Endothelial cell (in vitro differentiated cells): ENCODE data around the gene RASAL3. TPM values are rescaled to one million over a fixed set of nuclear protein-coding genes. Genes with fewer than 3 reads are reported as not detected.

Experiments
- DNase-seq: peaks from one replicate; pipeline ENCODE4 v3.0.0; 2021; ENCODE audit warnings: low spot score
- H3K27ac Mint-ChIP-seq: one replicate; pipeline ENCODE4 v1.8.0; 2021; ENCODE audit warnings: mixed read lengths, inconsistent platforms; ENCODE audit not compliant: unreplicated experiment
- H3K27me3 Mint-ChIP-seq: one replicate; pipeline ENCODE4 v1.8.0; 2021; ENCODE audit warnings: mild to moderate bottlenecking, moderate library complexity, mixed read lengths, inconsistent platforms; ENCODE audit not compliant: unreplicated experiment
- H3K36me3 Mint-ChIP-seq: one replicate; pipeline ENCODE4 v1.8.0; 2021; ENCODE audit warnings: mild to moderate bottlenecking, low read depth, mixed read lengths, inconsistent platforms; ENCODE audit not compliant: unreplicated experiment
- H3K4me1 Mint-ChIP-seq: one replicate; pipeline ENCODE4 v1.8.0; 2021; ENCODE audit warnings: mild to moderate bottlenecking, mixed read lengths, inconsistent platforms; ENCODE audit not compliant: unreplicated experiment
- H3K4me3 Mint-ChIP-seq: one replicate; pipeline ENCODE4 v1.8.0; 2021; ENCODE audit warnings: mild to moderate bottlenecking, mixed read lengths, inconsistent platforms; ENCODE audit not compliant: unreplicated experiment
- H3K9me3 Mint-ChIP-seq: one replicate; pipeline ENCODE4 v1.8.0; 2021; ENCODE audit warnings: mixed read lengths, inconsistent platforms; ENCODE audit not compliant: unreplicated experiment
- total RNA-seq: library from RNA; stranded (reverse); fragmentation: NEBNext Ultra II Directional; extraction: Animal tissue kit (Norgen Biotek cat#: 25700); gene quantifications from one replicate; pipeline ENCODE4 v1.2.1, GENCODE V29; 2021; ENCODE audit not compliant: unreplicated experiment
- TF ChIP-seq, protein P1 (sequence below): fragments of 200-600 bp; sonication (generic); IDR thresholded peaks from one replicate; pipeline ENCODE4 v1.5.0; 2021; ENCODE audit warnings: antibody characterized with exemption; ENCODE audit not compliant: unreplicated experiment

Gene RASAL3
- total RNA-seq, 1 donor from 2014 or later = 1.5 TPM

DNA sequence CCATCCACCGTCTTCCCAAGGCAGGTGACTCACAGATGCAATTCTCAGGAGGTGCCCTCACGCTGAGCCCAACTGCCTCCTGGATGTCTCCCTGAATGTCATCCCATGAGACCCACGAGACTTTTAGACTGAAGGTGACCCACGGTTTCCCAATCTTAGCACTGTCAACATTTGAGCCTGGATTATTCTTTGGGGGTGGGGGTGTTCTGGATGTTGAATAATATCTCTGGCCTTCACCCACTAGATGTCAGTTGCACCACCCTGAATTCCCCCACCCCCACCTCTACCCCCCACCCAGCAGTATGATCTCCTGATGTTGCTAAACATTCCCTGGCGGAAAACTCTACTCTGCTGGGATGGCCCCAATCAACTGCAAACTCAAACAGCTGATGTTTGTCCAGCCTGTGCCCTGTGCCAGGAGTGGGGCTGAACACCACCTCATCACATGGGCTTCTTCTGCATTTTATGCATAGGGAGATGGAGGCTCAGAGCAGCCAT is 41.8 kb upstream of the RASAL3 start:
- H3K9me3 Mint-ChIP-seq = peaks cover 44% of the 10 kb centered on the region

DNA sequence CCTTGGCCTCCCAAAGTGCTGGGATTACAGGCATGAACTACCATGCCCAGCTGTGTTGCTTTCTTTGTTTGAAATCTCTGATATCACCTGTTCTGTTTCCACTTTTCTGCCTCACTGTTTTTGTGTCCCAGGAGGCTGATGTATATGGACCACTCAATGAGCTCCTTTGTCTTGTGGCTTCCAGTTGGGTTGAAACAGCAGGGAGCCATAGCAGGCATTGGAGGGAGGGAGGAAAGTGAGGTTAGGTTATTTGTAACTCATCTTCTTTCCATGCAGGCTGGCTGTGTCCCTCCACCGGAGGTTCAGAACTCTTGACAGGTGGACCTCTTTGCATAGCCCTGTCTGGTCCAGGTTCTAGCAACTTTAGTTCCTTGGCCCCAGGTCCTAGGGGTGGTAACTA is 37.9 kb upstream of the RASAL3 start:
- peaks cover 19% of the 10 kb centered on the region for H3K36me3 Mint-ChIP-seq
- DNase-seq = no peak
- TF ChIP-seq, protein P1, sequence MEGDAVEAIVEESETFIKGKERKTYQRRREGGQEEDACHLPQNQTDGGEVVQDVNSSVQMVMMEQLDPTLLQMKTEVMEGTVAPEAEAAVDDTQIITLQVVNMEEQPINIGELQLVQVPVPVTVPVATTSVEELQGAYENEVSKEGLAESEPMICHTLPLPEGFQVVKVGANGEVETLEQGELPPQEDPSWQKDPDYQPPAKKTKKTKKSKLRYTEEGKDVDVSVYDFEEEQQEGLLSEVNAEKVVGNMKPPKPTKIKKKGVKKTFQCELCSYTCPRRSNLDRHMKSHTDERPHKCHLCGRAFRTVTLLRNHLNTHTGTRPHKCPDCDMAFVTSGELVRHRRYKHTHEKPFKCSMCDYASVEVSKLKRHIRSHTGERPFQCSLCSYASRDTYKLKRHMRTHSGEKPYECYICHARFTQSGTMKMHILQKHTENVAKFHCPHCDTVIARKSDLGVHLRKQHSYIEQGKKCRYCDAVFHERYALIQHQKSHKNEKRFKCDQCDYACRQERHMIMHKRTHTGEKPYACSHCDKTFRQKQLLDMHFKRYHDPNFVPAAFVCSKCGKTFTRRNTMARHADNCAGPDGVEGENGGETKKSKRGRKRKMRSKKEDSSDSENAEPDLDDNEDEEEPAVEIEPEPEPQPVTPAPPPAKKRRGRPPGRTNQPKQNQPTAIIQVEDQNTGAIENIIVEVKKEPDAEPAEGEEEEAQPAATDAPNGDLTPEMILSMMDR = no peak
- H3K27ac Mint-ChIP-seq = no peak overlapping the region
- no peaks in the 10 kb centered on the region for H3K4me1 Mint-ChIP-seq
- peaks cover 41% of the 10 kb centered on the region for H3K9me3 Mint-ChIP-seq
- H3K4me3 Mint-ChIP-seq = no peak overlapping the region
- peaks cover 4% of the 10 kb centered on the region for H3K27me3 Mint-ChIP-seq

More for the DNA sequence above, 41.8 kb upstream of the RASAL3 start:
- Mint-ChIP-seq H3K4me3 (no peak overlapping the region), H3K4me1 (no peaks in the 10 kb centered on the region), H3K36me3 (peaks cover 15% of the 10 kb centered on the region), H3K27me3 (peaks cover 9% of the 10 kb centered on the region), H3K27ac (no peak overlapping the region)
- TF ChIP-seq, protein P1 = no peak
- DNase-seq = no peak

DNA sequence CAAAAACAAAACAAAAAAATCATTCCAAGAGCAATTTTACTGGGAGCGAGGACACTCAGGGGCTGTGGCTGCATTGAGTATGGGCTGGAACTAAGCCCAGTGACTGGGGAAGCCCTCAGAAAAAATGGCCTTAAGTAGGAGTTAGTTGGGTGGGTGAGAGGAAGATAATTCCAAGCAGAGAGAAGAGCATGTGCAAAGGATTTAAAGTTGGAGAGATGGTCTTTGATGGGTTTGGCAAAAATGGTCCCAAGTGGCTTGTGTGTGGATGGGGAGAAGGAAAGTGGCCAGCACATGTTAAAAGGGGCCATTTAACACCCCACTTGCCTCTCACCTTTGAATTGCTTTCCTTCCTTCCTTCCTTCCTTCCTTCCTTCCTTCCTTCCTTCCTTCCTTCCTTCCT is 37.3 kb upstream of the RASAL3 start:
- no peak for DNase-seq
- peaks cover 16% of the 10 kb centered on the region for H3K36me3 Mint-ChIP-seq
- H3K4me3 Mint-ChIP-seq = peak overlapping the region; percentile 42
- peaks cover 35% of the 10 kb centered on the region for H3K9me3 Mint-ChIP-seq
- H3K27me3 Mint-ChIP-seq = peaks cover 4% of the 10 kb centered on the region
- TF ChIP-seq, protein P1 = no peak
- H3K4me1 Mint-ChIP-seq = no peaks in the 10 kb centered on the region
- no peak overlapping the region for H3K27ac Mint-ChIP-seq

DNA sequence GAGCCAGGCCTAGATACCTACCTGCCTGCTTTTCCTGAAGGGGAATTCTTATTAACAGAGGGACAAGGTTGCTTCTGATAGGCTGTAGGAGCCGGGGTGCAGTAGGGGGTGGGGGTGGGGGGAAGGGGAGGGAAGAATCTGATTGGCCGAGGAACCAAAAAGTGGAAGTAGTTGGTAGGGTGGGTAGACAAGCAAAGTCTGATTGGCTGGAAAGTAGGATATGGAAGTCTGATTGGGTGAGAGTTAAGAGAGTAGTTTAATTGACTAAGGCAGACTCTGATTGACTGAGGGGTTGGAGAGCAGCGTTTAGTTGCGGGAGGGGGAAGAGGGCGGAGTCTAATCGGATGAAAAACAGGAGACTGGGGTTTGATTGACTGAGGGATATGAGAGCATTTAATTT is 34.6 kb upstream of the RASAL3 start:
- H3K4me1 Mint-ChIP-seq = no peaks in the 10 kb centered on the region
- H3K4me3 Mint-ChIP-seq = no peak overlapping the region
- H3K27me3 Mint-ChIP-seq = peaks cover 4% of the 10 kb centered on the region
- DNase-seq = no peak
- no peak overlapping the region for H3K27ac Mint-ChIP-seq
- TF ChIP-seq, protein P1 = no peak
- H3K36me3 Mint-ChIP-seq = peaks cover 16% of the 10 kb centered on the region
- peaks cover 21% of the 10 kb centered on the region for H3K9me3 Mint-ChIP-seq

DNA sequence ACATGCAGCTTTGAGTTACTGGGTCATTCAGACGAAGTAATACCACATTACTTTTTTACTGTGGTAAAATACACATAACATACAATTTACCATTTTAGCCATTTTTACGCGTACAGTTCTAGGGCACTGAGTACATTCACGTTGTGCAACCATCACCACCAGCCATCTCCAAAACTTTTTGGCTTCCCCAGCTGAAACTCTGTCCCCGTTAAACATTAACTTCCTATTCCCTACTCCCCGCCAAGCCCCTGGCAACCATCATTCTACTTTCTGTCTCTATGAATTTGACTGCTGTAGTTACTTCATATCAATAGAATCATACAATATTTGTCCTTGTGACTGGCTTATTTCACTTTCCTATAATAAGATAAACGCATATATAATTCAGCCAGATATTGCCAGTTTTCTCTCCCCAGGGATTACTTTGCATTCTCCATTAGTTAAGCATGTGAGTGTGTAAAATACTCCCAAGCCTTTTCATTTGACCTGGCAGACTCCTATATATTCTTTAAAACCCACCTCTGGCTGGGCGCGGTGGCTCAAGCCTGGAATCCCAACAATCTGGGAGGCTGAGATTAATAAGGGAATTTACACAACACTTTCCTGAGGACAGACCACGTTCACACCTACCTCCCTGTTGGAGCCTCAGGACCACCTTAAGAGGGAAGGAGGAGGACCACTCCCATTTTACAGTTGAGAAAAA is 34.0 kb upstream of the RASAL3 start:
- TF ChIP-seq, protein P1 = no peak
- Mint-ChIP-seq H3K27ac (no peak overlapping the region), H3K27me3 (peaks cover 4% of the 10 kb centered on the region), H3K4me1 (no peaks in the 10 kb centered on the region), H3K36me3 (peaks cover 16% of the 10 kb centered on the region), H3K4me3 (no peak overlapping the region), H3K9me3 (peaks cover 21% of the 10 kb centered on the region)
- DNase-seq = no peak
